ENCODE data around the gene NGEF. TPM values are rescaled to one million over a fixed set of nuclear protein-coding genes. Genes with fewer than 3 reads are reported as not detected.

The NGEF gene
- total RNA-seq, 1 experiment from 2014 or later, result 1.9 TPM

- Histone ChIP-seq H2BK5ac (ENCODE audit: insufficient read length, low read length) (no peak overlapping the region), H3K9me3 (ENCODE audit: control insufficient read depth, low read depth, low read length) (no peaks in the 10 kb centered on the region), H2BK12ac (ENCODE audit: insufficient read length, low read depth, low read length) (no peak overlapping the region), H3K9ac (ENCODE audit: extremely low read depth, insufficient read length, low read length) (no peak overlapping the region), H3K4me1 (ENCODE audit: insufficient read depth, low read length) (no peaks in the 10 kb centered on the region), H3K14ac (ENCODE audit: insufficient read depth, low read length) (no peak overlapping the region), H3K79me2 (ENCODE audit: insufficient read depth, low read length) (no peaks in the 10 kb centered on the region), H2AFZ (ENCODE audit: low read length) (no peak overlapping the region), H3K27ac (ENCODE audit: insufficient read length, low read depth, low read length) (no peak overlapping the region), H3K18ac (ENCODE audit: insufficient read length, low read depth, low read length) (no peak overlapping the region), H4K5ac (ENCODE audit: insufficient read length, low read depth, low read length) (no peak overlapping the region), H3K4ac (ENCODE audit: low read depth, low read length) (no peak overlapping the region), H2BK15ac (ENCODE audit: low read depth, low read length) (no peak overlapping the region), H3T11ph (ENCODE audit: low read length) (no peak overlapping the region), H3K27me3 (ENCODE audit: insufficient read depth, low read length) (peaks cover 35% of the 10 kb centered on the region), H3K23me2 (ENCODE audit: insufficient read length, low read depth, low read length, poor library complexity, severe bottlenecking) (peaks cover 12% of the 10 kb centered on the region), H3K23ac (ENCODE audit: insufficient read length, low read depth, low read length) (no peak overlapping the region), H2BK20ac (ENCODE audit: low read depth, low read length, poor library complexity, severe bottlenecking) (no peak overlapping the region), H3K56ac (ENCODE audit: insufficient read length, low read depth, low read length) (no peak overlapping the region), H2BK120ac (ENCODE audit: low read depth, low read length, poor library complexity, severe bottlenecking) (no peak overlapping the region), H4K8ac (replicated peaks; ENCODE audit: insufficient read length, low read depth, low read length) (no peak overlapping the region), H4K20me1 (ENCODE audit: control insufficient read depth, insufficient read depth, insufficient read length) (no peaks in the 10 kb centered on the region), H3K4me2 (ENCODE audit: insufficient read depth, insufficient read length, low read length) (no peak overlapping the region), H4K91ac (ENCODE audit: insufficient read length, low read depth, low read length) (no peak overlapping the region), H2AK5ac (ENCODE audit: insufficient read length, low read length) (no peak overlapping the region), H3K79me1 (ENCODE audit: insufficient read depth, low read depth, low read length, poor library complexity, severe bottlenecking) (no peaks in the 10 kb centered on the region)
- Mint-ChIP-seq H3K36me3 (ENCODE audit: insufficient read depth in 1 of 3, low read depth in 3 of 3) (0 out of 7 replicates have a peak, but pooled peaks cover 0 to 1% (median 0%) of the 10 kb centered on the region in 3 experiments), H3K27me3 (ENCODE audit: low read depth) (peaks cover 90% of the 10 kb centered on the region), H3K4me3 (peak overlapping the region in 1 of 2 experiments; percentile 29; a peak in 1 of 5 replicates), H3K9me3 (peaks cover 2 to 5% of the 10 kb centered on the region in 2 experiments; a peak in 3 of 5 replicates), H3K4me1 (peaks cover 28 to 32% of the 10 kb centered on the region in 2 experiments), H3K27ac (no peak overlapping the region)
- peak; percentile 59 for DNase-seq
- TF ChIP-seq CTCF (conservative IDR thresholded peaks at IDR 0.05), result no peak
- whole genome bisulfite sequencing (ENCODE audit: extremely low coverage, insufficient read length, low lambda C conversion rate), result no CpG with 5 or more reads among the region's 11 CpGs
Observed at GRCh38 chr2:232925153-232925820, 87.8 kb downstream of the NGEF start.

All from H9 (cell line).